ENCODE data around the gene CSNK1A1. TPM values are rescaled to one million over a fixed set of nuclear protein-coding genes. Genes with fewer than 3 reads are reported as not detected.

The CSNK1A1 gene
- polyA plus RNA-seq, 1 donor from 2014 or later, result 217 TPM

- H3K4me3 ChIP-seq (ENCODE audit: low read length), result no peak overlapping the region
- no peaks in the 10 kb centered on the region for H3K9me2 ChIP-seq (ENCODE audit: insufficient read depth, low read length)
- peaks cover 7% of the 10 kb centered on the region for H4K20me1 ChIP-seq (ENCODE audit: insufficient read depth)
- peaks cover 91% of the 10 kb centered on the region for H3K79me2 ChIP-seq (replicated peaks; ENCODE audit: insufficient read depth, low read length)
- no peaks in the 10 kb centered on the region for H3F3A ChIP-seq (ENCODE audit: insufficient read depth, low read length, poor library complexity, severe bottlenecking)
- TF ChIP-seq EZH2 (IDR thresholded peaks at IDR 0.05; ENCODE audit: borderline replicate concordance, insufficient read depth, low read length, poor library complexity, severe bottlenecking) (no peak), TAF1 (IDR thresholded peaks at IDR 0.05; ENCODE audit: low read depth) (no peak), EP300 (conservative IDR thresholded peaks at IDR 0.05; ENCODE audit: poor library complexity, severe bottlenecking) (no peak), CTCF (IDR thresholded peaks at IDR 0.05; ENCODE audit: poor library complexity, severe bottlenecking) (no peak)
- no peaks in the 10 kb centered on the region for H3K9me3 ChIP-seq (ENCODE audit: low read length)
- H3K4me2 ChIP-seq (ENCODE audit: low read length), result no peak overlapping the region
- no peaks in the 10 kb centered on the region for H3K27me3 ChIP-seq (ENCODE audit: insufficient read depth, low read depth, low read length)
- H3K36me3 ChIP-seq (ENCODE audit: insufficient read depth, low read length), result peaks cover 2% of the 10 kb centered on the region
- no peak overlapping the region for H2AFZ ChIP-seq (ENCODE audit: low read depth, low read length)
- no peak overlapping the region for H3K27ac ChIP-seq (ENCODE audit: low read length)
- H3K9ac ChIP-seq (ENCODE audit: low read length), result no peak overlapping the region
These were observed 9.3 kb downstream of the CSNK1A1 start for GRCh38 chr5:149541893-149542292.

- Histone ChIP-seq H3K27ac (ENCODE audit: low read length) (no peak overlapping the region), H3K79me2 (replicated peaks; ENCODE audit: insufficient read depth, low read length) (peaks cover 91% of the 10 kb centered on the region), H3K4me3 (ENCODE audit: low read length) (no peak overlapping the region), H4K20me1 (ENCODE audit: insufficient read depth) (peaks cover 9% of the 10 kb centered on the region), H3K4me2 (ENCODE audit: low read length) (no peak overlapping the region), H3K9me3 (ENCODE audit: low read length) (no peaks in the 10 kb centered on the region), H3K27me3 (ENCODE audit: insufficient read depth, low read depth, low read length) (no peaks in the 10 kb centered on the region), H3K9me2 (ENCODE audit: insufficient read depth, low read length) (no peaks in the 10 kb centered on the region), H3K36me3 (ENCODE audit: insufficient read depth, low read length) (no peaks in the 10 kb centered on the region), H2AFZ (ENCODE audit: low read depth, low read length) (no peak overlapping the region), H3K9ac (ENCODE audit: low read length) (no peak overlapping the region), H3F3A (ENCODE audit: insufficient read depth, low read length, poor library complexity, severe bottlenecking) (no peaks in the 10 kb centered on the region)
- no peak for TF ChIP-seq SMC3 (conservative IDR thresholded peaks at IDR 0.05; ENCODE audit: poor library complexity)
- TF ChIP-seq EP300 (conservative IDR thresholded peaks at IDR 0.05; ENCODE audit: poor library complexity, severe bottlenecking), result no peak
- TF ChIP-seq CTCF (IDR thresholded peaks at IDR 0.05; ENCODE audit: poor library complexity, severe bottlenecking), result no peak
- no peak for TF ChIP-seq EZH2 (IDR thresholded peaks at IDR 0.05; ENCODE audit: borderline replicate concordance, insufficient read depth, low read length, poor library complexity, severe bottlenecking)
- TF ChIP-seq POLR2AphosphoS5 (IDR thresholded peaks at IDR 0.05), result no peak
These were observed 11.2 kb downstream of the CSNK1A1 start for GRCh38 chr5:149540089-149540488.

- H3K27me3 ChIP-seq (ENCODE audit: insufficient read depth, low read depth, low read length), result no peaks in the 10 kb centered on the region
- TF ChIP-seq MXI1 (conservative IDR thresholded peaks at IDR 0.05; ENCODE audit: poor library complexity, severe bottlenecking), result no peak
- TF ChIP-seq RAD21 (conservative IDR thresholded peaks at IDR 0.05), result no peak
- TF ChIP-seq REST (IDR thresholded peaks at IDR 0.05; ENCODE audit: borderline replicate concordance), result no peak
- TF ChIP-seq SMC3 (conservative IDR thresholded peaks at IDR 0.05; ENCODE audit: poor library complexity), result no peak
- no peak for TF ChIP-seq CTCF (IDR thresholded peaks at IDR 0.05; ENCODE audit: poor library complexity, severe bottlenecking)
- no peak for TF ChIP-seq TAF1 (IDR thresholded peaks at IDR 0.05; ENCODE audit: low read depth)
- TF ChIP-seq EP300 (conservative IDR thresholded peaks at IDR 0.05; ENCODE audit: poor library complexity, severe bottlenecking), result no peak
- H3K4me2 ChIP-seq (ENCODE audit: low read length), result no peak overlapping the region
- H3K9ac ChIP-seq (ENCODE audit: low read length), result no peak overlapping the region
- no peaks in the 10 kb centered on the region for H3K9me3 ChIP-seq (ENCODE audit: low read length)
- no peak overlapping the region for H3K4me3 ChIP-seq (ENCODE audit: low read length)
- peaks cover 16% of the 10 kb centered on the region for H4K20me1 ChIP-seq (ENCODE audit: insufficient read depth)
- no peaks in the 10 kb centered on the region for H3K9me2 ChIP-seq (ENCODE audit: insufficient read depth, low read length)
- H3F3A ChIP-seq (ENCODE audit: insufficient read depth, low read length, poor library complexity, severe bottlenecking), result no peaks in the 10 kb centered on the region
- no peaks in the 10 kb centered on the region for H3K36me3 ChIP-seq (ENCODE audit: insufficient read depth, low read length)
- no peak overlapping the region for H2AFZ ChIP-seq (ENCODE audit: low read depth, low read length)
- H3K27ac ChIP-seq (ENCODE audit: low read length), result no peak overlapping the region
- peaks cover 93% of the 10 kb centered on the region for H3K79me2 ChIP-seq (replicated peaks; ENCODE audit: insufficient read depth, low read length)
These were observed 13.8 kb downstream of the CSNK1A1 start for GRCh38 chr5:149537374-149537975.
